SHP77 treated with DMSO at 0.1 percent for 48 hours (cell line): ENCODE data around the gene SERP1.
"Not testable (repeated sequence)": the region's sequence is repeated elsewhere in the genome, so short reads cannot be mapped to it uniquely, and the experiment has no call there.

Source experiments
- DNase-seq: peaks from one replicate; lab custom pipeline; 2025; lab: John Stamatoyannopoulos, UW

SERP1 gene

GRCh38 chr3:150538324-150539208 lies 7.7 kb downstream of the SERP1 start:
- DNase-seq: no peak

GRCh38 chr3:150535204-150535603 lies 11.1 kb downstream of the SERP1 start:
- DNase-seq: no peak

- no peak for DNase-seq
Measured at GRCh38 chr3:150531775-150532174, 14.5 kb downstream of the SERP1 start.

- no peak for DNase-seq
Measured at GRCh38 chr3:150528354-150528797, 17.9 kb downstream of the SERP1 start.

GRCh38 chr3:150527464-150528255 lies 18.6 kb downstream of the SERP1 start:
- DNase-seq: no peak

- DNase-seq: no peak
Measured at GRCh38 chr3:150523538-150523937, 22.8 kb downstream of the SERP1 start.

- no peak for DNase-seq
Measured at GRCh38 chr3:150521463-150521862, 24.8 kb downstream of the SERP1 start.

- DNase-seq: no peak
Measured at GRCh38 chr3:150520408-150520807, 25.9 kb downstream of the SERP1 start.

- DNase-seq: no peak
Measured at GRCh38 chr3:150519026-150519425, 27.3 kb downstream of the SERP1 start.

GRCh38 chr3:150515210-150515609 lies 31.1 kb downstream of the SERP1 start:
- no peak for DNase-seq

- no peak for DNase-seq
Measured at GRCh38 chr3:150511122-150511821, 35.0 kb downstream of the SERP1 start.

- DNase-seq: no peak
Measured at GRCh38 chr3:150509780-150510179, 36.5 kb downstream of the SERP1 start.

- DNase-seq: no peak
Measured at GRCh38 chr3:150508401-150508800, 37.9 kb downstream of the SERP1 start.

GRCh38 chr3:150504483-150504882 lies 41.8 kb downstream of the SERP1 start:
- no peak for DNase-seq

GRCh38 chr3:150503402-150504099 lies 42.7 kb downstream of the SERP1 start:
- no peak for DNase-seq

GRCh38 chr3:150500960-150501359 lies 45.3 kb downstream of the SERP1 start:
- not testable (repeated sequence) for DNase-seq

GRCh38 chr3:150497956-150498355 lies 48.3 kb downstream of the SERP1 start:
- no peak for DNase-seq

- peak; percentile 46 for DNase-seq
Measured at GRCh38 chr3:150495563-150496168, 50.6 kb downstream of the SERP1 start.

- DNase-seq: no peak
Measured at GRCh38 chr3:150495149-150495548, 51.1 kb downstream of the SERP1 start.

GRCh38 chr3:150494411-150494977 lies 51.8 kb downstream of the SERP1 start:
- no peak for DNase-seq
